ENCODE data around the gene CNTNAP4.

- TF ChIP-seq CTCF (conservative IDR thresholded peaks at IDR 0.05) (no peak), EZH2 (IDR thresholded peaks at IDR 0.05; ENCODE audit: low read depth) (no peak)
Observed at GRCh38 chr16:76292218-76292617, 15.0 kb downstream of the CNTNAP4 start.
